HG03354 (cell line): Measurements from ENCODE around the gene BEST2.

Experiments used
- ATAC-seq: cut with Tn5 transposase; IDR thresholded peaks from one replicate; pipeline ENCODE4 v1.9.1; 2021; ENCODE audit warnings: mild to moderate bottlenecking; ENCODE audit not compliant: unreplicated experiment, poor library complexity, severe bottlenecking

Gene BEST2

GRCh38 chr19:12784871-12785430, 33.4 kb downstream of the BEST2 start:
- no peak for ATAC-seq

GRCh38 chr19:12785431-12786031, 33.9 kb downstream of the BEST2 start:
- no peak for ATAC-seq

- ATAC-seq: no peak
Observed at GRCh38 chr19:12786141-12786870, 34.7 kb downstream of the BEST2 start.

- ATAC-seq: no peak
Observed at GRCh38 chr19:12786952-12787351, 35.4 kb downstream of the BEST2 start.

- ATAC-seq: no peak
Observed at GRCh38 chr19:12787458-12787857, 35.9 kb downstream of the BEST2 start.

GRCh38 chr19:12788042-12788681, 36.6 kb downstream of the BEST2 start:
- ATAC-seq: no peak

- no peak for ATAC-seq
Observed at GRCh38 chr19:12788682-12789097, 37.1 kb downstream of the BEST2 start.

- ATAC-seq: peak; percentile 4
Observed at GRCh38 chr19:12789098-12789903, 37.7 kb downstream of the BEST2 start.

- ATAC-seq: peak; percentile 47
Observed at GRCh38 chr19:12789904-12790619, 38.5 kb downstream of the BEST2 start.

- ATAC-seq: no peak
Observed at GRCh38 chr19:12790628-12791344, 39.2 kb downstream of the BEST2 start.

- ATAC-seq: peak; percentile 32
Observed at GRCh38 chr19:12791345-12792050, 39.9 kb downstream of the BEST2 start, which contains the start of gene JUNB. TSS of gene JUNB (plus strand) at chr19:12791486. CDS start at chr19:12791772, 286 bp downstream.

- no peak for ATAC-seq
Observed at GRCh38 chr19:12792051-12792852, 40.7 kb downstream of the BEST2 start.

- ATAC-seq: no peak
Observed at GRCh38 chr19:12792853-12793289, 41.3 kb downstream of the BEST2 start.

GRCh38 chr19:12793290-12794195, 42.0 kb downstream of the BEST2 start:
- ATAC-seq: peak; percentile 34

GRCh38 chr19:12794196-12794941, 42.8 kb downstream of the BEST2 start:
- no peak for ATAC-seq
